Measurements from ENCODE around the gene CLN6. TPM values are rescaled to one million over a fixed set of nuclear protein-coding genes. Genes with fewer than 3 reads are reported as not detected.

Gene CLN6
- total and polyA plus RNA-seq, 2 of the 4 experiments (the other 2 are of a cell fraction) = 6.5 to 31.9 TPM

GRCh38 chr15:68252925-68253534 lies 23.5 kb upstream of the CLN6 start (continued):
- no peak for TF ChIP-seq CHD1 (IDR thresholded peaks at IDR 0.05; ENCODE audit: low read depth, low read length)

DNA sequence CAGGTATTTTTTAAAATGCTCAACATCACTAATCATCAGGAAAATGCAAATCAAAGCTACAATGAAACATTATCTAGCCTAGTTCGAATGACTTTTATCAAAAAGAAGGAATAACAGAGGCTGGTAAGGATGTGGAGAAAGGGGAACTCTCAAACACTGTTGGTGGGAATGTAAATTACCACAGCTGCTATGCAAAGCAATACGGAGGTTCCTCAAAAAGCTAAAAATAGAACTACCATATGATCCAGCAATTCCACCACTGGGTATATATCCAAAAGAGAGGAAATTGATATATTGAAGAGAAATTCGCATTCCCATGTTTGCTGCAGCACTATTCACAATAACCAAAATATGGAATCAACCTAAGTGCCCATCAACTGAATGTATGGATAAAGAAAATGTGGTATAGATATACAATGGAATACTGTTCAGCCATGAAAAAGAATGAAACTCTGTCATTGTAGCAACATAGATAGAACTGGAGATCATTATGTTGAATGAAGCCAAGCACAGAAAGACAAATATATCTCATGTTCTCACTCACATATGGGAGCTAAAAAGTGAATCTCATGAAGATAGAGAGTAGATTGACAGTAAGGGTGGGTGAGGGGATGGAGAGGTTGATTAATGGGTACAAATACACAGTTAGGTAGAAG lies 19.7 kb upstream of the CLN6 start:
- no peak overlapping the region for H2BK15ac ChIP-seq (ENCODE audit: low read depth, low read length)
- H3K4ac ChIP-seq (ENCODE audit: low read depth, low read length) = no peak overlapping the region
- dilution Hi-C loops (cut with HindIII; ENCODE audit: low sequenced_read_pairs, unreplicated experiment) = no loop called here
- intact Hi-C loops (cut with micrococcal nuclease) = no loop called here
- ChIA-PET POLR2A (ENCODE audit: unreplicated experiment) (no interaction called here), CTCF (no interaction called here)
- peaks cover 2% of the 10 kb centered on the region; the same call in 1 of the 2 replicates for H3K27me3 ChIP-seq (ENCODE audit: control insufficient read depth, insufficient read depth, low read length)
- no peak for DNase-seq
- no peak for TF ChIP-seq MAZ (IDR thresholded peaks at IDR 0.05; ENCODE audit: borderline replicate concordance, low read depth, low read length)
- no peak for TF ChIP-seq RAD21 (IDR thresholded peaks at IDR 0.05; ENCODE audit: low read length)
- no peak for TF ChIP-seq RCOR1 (IDR thresholded peaks at IDR 0.05; ENCODE audit: insufficient replicate concordance, low read length)
- no peak for TF ChIP-seq MAFK (IDR thresholded peaks at IDR 0.05; ENCODE audit: low read depth, low read length)
- no peak for TF ChIP-seq CHD1 (IDR thresholded peaks at IDR 0.05; ENCODE audit: low read depth, low read length)
- TF ChIP-seq SMC3 (IDR thresholded peaks at IDR 0.05; ENCODE audit: low read depth, low read length) = no peak
- TF ChIP-seq CTCF (conservative IDR thresholded peaks at IDR 0.05; ENCODE audit: low read depth, low read length) = no peak
- TF ChIP-seq NFE2L2 (IDR thresholded peaks at IDR 0.05; ENCODE audit: low read depth, low read length) = no peak
- TF ChIP-seq CEBPB (IDR thresholded peaks at IDR 0.05; ENCODE audit: low read depth, low read length) = no peak
- TF ChIP-seq ELK1 (IDR thresholded peaks at IDR 0.05; ENCODE audit: borderline replicate concordance, low read depth, low read length) = no peak
- no peaks in the 10 kb centered on the region for H3K4me1 ChIP-seq (ENCODE audit: control insufficient read depth, insufficient read depth, low read length)
- no peaks in the 10 kb centered on the region for H3K9me1 ChIP-seq (ENCODE audit: insufficient read depth, low read length)
- H2BK5ac ChIP-seq (ENCODE audit: low read depth, low read length, poor library complexity, severe bottlenecking) = no peak overlapping the region
- H4K5ac ChIP-seq (ENCODE audit: low read depth, low read length) = no peak overlapping the region
- H2BK120ac ChIP-seq (ENCODE audit: low read depth, low read length) = no peak overlapping the region
- H4K91ac ChIP-seq (ENCODE audit: insufficient read depth, low read depth, low read length) = no peak overlapping the region
- in situ Hi-C loops (cut with MboI; ENCODE audit: low sequenced_read_pairs) = no loop called here
- peaks cover 4% of the 10 kb centered on the region for H3K9me3 ChIP-seq (ENCODE audit: control insufficient read depth, insufficient read depth, low read length)
- no peak overlapping the region for H2AK5ac ChIP-seq (ENCODE audit: low read depth, low read length)
- H3K18ac ChIP-seq (ENCODE audit: low read depth, low read length) = no peak overlapping the region
- H3K14ac ChIP-seq (replicated peaks; ENCODE audit: low read depth, low read length) = no peak overlapping the region
- H4K20me1 ChIP-seq (ENCODE audit: insufficient read depth, low read length) = no peaks in the 10 kb centered on the region
- no peak overlapping the region for H3K4me3 ChIP-seq (ENCODE audit: insufficient read depth, low read depth, low read length)
- H3K27ac ChIP-seq (ENCODE audit: insufficient read depth, low read length) = no peak overlapping the region
- no peak overlapping the region for H3K9ac ChIP-seq (ENCODE audit: low read depth, low read length)
- no TSS peak for BruUV-seq (replicated peaks)
- H3K56ac ChIP-seq (ENCODE audit: extremely low read depth, insufficient read depth, low read length) = no peak overlapping the region
- no peaks in the 10 kb centered on the region for H3K79me1 ChIP-seq (ENCODE audit: low read depth in 1 of 2, low read length in 2 of 2)
- H4K8ac ChIP-seq (ENCODE audit: low read depth in 2 of 2, low read length in 2 of 2) = no peak overlapping the region
- no peak overlapping the region for H2AFZ ChIP-seq (replicated peaks; ENCODE audit: low read length, poor library complexity)
- H2AK9ac ChIP-seq (replicated peaks; ENCODE audit: low read depth, low read length, poor library complexity) = no peak overlapping the region
- no CpG with 5 or more reads among the region's 3 CpGs for WGBS, 2 experiments (ENCODE audit: extremely low coverage in 2 of 2, insufficient read length in 1 of 2)
- no peak overlapping the region for H3K23ac ChIP-seq (ENCODE audit: low read depth, low read length)
- H3K4me2 ChIP-seq (ENCODE audit: low read depth, low read length) = no peak overlapping the region
- no peaks in the 10 kb centered on the region for H3K36me3 ChIP-seq (ENCODE audit: control insufficient read depth, insufficient read depth, low read length)
- ATAC-seq (ENCODE audit: low read depth) = no peak
- no peak overlapping the region for H2BK20ac ChIP-seq (ENCODE audit: low read depth, low read length)
